ENCODE measurements around the gene SETBP1.

The SETBP1 gene

DNA sequence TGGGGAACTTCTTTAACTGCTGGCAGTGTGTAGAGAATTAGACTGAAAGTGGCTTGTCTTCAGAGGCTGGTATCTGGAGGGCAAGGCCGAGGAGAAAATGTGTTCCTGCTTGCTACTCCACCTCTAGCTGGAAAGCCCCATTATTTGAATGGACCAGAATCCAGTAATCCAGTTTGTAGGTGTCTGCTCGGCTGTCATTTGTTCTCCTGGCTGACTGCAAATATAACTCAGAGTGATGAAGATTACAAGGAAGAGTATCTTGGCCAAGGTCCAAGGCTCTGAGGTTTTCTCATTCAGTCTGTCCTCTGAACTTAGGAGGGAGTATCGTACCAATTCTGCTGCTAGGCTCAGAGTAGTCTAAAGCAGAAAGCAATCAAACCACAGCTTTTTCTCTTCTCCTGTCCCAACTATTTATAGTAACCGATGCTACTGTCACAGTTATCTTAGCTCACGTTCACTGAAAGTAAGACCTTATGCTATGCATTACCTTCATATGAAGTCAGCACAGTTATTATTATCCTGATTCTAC, 228.6 kb downstream of the SETBP1 start:
- DNase-seq (ENCODE audit: low read depth) = no peak

GRCh38 chr18:44911260-44911659, 230.6 kb downstream of the SETBP1 start:
- no peak for DNase-seq (ENCODE audit: low read depth)

DNA sequence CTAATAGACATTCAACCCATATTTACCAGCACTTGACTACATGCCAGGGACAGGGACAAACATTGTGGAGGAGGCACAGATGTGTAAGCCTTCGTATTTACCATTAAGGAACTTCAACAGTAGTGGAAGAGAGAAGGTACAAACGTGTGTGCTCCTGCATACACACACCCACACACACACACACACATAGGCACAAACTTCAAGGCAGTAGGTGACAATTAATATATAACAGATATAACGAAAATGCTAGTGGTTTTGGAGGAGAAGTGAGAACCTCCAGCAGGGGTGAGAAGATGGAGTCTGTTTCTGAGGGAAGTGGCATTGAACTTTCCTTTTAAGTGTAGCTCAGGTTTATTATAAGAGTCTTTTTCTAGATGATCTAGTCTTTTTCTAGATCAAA, 231.1 kb downstream of the SETBP1 start:
- no peak for DNase-seq (ENCODE audit: low read depth)

DNA sequence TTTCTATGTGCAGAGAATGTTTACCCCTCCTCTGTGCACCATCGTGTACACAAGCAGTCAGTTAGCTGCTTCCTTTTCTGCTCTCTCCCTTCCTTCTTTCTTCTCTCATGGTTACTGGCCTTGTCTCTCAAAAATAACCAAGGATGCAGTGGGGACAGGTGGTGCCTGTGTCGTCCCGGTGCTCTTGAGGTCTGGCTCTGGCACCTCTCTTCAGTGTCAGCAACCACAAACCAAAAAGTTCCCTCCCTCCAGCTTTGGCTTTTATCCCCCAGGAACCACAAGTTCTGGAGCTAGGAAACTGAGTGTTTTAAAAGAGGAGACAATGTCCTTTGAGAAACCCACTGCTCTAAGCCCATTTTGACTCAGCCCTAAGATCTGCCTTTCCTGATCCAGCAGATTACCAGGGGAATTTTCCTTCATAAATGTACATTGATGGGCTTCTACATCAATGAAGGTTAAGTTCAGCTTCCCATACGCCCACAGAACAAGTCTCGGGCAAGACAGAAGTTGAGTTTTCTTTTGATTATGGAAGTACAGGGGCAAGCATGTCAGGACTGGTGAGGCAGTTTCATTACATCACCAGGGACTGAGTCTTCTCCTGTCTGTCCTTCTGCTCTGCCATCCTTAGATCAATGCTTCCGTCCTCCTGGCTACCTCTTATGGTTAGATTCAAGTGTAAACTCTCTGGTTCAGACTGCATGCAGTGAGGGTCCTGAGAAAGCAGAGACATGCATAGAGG, 232.2 kb downstream of the SETBP1 start:
- DNase-seq (ENCODE audit: low read depth) = no peak

DNA sequence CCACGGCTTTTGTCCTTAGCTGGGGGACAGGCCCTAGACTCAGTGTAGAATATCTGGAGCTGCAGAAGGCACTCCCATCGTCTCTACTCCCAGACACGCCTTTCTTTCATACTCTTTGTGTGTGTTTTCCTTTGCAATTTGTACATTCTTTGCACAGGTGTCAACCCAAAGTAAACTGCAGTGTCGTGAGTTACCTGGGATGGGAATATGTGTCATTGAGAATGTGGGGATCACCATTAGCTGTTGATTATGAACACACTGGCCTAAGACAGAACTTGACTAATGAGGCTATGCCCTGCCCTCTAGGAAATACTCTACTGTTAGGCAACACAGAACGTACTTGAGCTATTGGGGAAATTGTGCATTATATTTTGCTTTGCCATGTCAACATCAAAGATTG, 233.3 kb downstream of the SETBP1 start:
- DNase-seq (ENCODE audit: low read depth) = no peak

DNA sequence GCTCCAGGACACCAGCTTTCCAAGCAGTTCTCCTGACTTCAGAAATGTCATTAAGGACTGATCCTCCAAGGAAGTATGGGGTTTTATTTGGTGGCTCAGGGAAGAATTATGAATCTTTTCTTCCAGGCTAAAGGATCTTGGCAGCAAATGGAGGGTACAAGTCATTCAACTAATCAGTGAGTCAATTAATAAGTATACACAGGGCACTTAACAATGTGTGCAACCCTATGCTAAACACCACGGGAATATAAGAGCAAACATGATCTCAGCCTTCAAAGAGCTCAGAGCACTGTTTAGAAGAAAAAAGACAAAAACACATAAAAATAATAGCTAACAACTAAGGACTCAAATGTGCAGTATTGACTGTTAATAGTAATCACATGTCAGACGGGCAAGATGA, 234.5 kb downstream of the SETBP1 start:
- no peak for DNase-seq (ENCODE audit: low read depth)

- no peak for DNase-seq (ENCODE audit: low read depth)
These were observed 235.0 kb downstream of the SETBP1 start for GRCh38 chr18:44915661-44916060.

DNA sequence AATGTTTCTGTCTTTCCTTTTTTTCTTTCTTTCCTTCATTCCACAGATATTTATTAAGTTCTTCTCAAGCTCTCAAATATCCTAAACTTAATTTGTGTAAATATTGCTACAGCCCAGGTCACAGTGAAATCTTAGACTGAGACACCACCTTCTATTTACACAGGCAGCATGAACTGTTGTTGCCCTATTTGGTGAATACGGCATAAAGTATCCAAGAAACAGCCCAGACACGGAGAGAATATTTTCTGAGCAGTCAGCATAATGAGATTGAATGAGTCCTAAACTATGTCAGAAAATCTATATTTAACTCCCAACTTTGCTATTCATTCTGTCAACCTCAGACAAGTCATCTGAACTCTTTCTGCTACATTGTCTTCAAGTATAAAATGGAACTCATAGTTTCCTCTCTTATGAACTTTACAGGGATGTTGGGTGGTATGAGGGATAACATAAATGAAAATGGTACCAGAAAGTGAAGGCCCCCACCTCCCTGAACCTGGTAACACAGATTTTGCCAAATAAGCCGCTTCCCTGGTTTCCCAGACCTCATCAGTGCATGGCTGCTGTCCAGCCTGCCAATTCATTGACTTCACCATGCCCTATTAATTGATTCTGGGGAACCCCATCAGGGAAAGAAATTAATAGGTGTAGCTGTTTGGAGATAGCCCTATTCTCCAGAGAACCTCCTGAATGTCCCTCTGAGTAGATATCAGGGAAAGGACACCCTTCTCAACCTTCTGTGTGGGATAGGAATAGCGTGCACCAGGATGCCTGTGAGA, 235.9 kb downstream of the SETBP1 start:
- no peak for DNase-seq (ENCODE audit: low read depth)

DNA sequence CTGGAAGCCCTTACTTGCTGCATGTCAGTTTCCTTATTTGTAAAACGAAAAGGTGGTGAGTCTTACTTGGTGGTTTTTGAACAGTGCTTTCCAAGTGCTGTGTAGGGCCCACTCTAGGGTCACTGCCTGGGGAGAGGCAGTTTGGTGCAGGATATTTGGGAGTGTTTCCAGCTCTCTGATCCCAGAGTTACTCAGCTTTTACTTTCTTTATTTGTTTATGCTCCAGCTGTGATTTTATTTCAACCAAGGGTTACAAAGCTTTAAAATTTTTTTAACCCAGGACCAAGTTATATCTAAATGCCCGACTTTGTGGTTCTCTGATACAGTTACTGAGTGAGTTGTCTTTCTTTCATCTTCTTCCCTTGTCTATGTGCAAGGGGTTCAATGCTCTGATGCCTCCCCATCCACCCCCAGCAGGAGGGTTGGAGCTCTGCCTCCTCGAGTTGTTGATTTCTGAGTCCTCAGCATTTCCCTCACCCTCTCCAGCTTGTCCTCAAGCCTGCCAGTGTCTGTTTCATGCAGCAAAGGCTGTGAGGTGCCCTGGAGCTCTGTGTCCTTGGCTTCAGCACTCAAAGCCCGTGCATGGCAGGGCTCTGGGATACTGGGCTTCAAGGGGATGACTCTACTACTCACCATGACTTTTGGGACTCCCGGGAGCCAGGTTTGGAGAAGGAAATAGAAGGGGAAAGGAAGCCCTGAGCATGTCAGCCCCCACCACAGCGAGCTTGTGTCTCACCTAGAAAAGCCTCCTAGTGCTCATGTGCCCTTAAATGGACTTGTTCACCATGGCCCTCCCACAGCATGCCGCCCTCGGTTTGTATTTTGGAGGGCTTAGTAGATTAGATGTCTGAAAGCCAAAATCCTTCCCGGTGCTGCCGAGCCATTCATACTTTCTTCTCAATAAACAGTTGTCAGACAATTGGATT, 236.8 kb downstream of the SETBP1 start:
- no peak for DNase-seq (ENCODE audit: low read depth)

- DNase-seq (ENCODE audit: low read depth) = no peak
These were observed 237.4 kb downstream of the SETBP1 start for GRCh38 chr18:44918142-44918476.

DNA sequence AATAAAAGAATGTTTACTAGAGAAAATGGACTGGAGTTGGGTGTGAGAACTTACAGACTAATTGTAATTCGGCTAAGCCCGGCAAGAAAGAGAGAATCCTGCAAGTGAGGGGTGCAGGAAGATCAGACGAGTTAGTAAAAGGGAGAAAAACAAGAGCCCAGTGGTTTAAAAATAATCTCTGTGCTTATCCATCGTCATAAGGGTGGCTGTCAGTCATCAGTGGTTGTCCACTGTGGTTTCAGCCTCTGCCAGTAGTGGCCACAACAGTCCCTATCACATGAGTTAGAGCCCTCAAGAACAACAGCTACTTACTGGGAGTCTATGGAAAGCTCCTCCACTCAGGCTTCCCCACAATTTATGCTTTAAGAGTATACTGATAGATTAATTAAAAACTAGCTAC, 239.8 kb downstream of the SETBP1 start:
- no peak for DNase-seq (ENCODE audit: low read depth)

DNA sequence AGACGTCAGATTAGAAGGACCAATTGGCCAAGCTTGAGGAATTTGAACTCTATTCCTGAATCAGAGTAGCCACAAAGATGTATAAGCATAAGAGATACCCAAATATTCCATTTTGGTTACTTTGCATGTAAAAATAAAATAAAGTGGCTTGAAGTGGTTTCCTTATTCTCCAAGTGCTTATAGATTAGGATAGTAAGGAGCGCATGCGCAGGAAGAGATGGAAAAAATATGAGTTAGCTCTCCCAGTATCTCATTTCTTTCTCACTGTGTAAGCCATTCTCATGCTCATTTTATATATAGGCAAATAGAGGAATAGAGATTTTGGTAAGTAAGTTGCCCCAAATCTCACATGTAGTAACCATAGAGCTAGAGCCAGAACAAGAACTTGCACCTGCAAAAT, 241.3 kb downstream of the SETBP1 start:
- DNase-seq (ENCODE audit: low read depth) = no peak

DNA sequence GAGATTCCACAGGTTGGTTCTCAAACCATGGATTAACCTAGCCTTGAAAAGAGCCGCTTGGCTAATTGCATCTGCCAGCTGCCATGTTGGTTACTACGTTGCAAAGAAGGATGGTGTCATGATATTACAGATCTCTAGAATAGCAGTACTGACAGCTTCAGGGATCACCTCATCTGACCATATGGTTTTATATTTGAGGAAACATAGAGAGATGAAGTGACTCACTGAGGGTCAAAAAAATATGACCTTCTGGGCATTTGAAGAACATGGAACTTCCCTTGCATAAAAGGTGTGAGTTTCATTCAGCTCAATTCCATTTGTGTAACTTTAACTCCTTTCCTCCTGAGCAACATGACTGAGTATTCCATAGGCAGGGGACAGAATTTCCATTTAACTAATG, 242.3 kb downstream of the SETBP1 start:
- DNase-seq (ENCODE audit: low read depth) = no peak

- DNase-seq (ENCODE audit: low read depth) = no peak
These were observed 244.3 kb downstream of the SETBP1 start for GRCh38 chr18:44924785-44925499.

DNA sequence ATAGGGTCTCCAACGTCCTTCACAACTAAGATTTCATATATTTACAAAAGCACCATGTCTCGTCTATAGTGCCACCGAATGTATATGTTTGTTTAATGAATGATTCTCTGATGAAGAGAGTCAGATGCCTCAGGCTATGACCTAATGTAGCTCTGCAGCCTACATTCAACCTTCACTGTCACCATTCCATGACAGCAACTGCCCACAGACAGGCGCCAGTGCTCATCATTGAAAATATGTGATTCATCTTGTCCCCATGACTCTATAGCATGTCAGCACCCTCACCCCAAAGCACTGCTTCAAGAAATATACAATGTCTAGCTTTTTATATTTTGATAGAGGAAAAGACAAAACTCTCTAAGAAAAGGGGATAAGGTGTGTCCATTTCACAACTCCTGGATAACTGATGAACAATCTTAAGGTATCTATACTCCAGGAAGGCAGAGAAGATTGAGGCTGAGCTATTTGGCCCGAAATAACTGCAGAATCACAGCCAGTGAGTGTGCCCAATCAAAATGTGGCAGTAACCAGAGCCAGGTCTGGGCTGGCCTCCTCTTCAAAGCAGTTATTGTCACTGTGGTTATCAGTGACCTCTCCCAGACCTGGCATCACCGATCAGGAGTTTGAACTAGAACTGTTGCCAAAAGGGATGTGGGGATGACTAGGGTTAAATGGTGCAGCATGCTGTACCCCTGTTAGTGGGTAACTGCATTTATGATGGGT, 246.6 kb downstream of the SETBP1 start:
- no peak for DNase-seq (ENCODE audit: low read depth)

DNA sequence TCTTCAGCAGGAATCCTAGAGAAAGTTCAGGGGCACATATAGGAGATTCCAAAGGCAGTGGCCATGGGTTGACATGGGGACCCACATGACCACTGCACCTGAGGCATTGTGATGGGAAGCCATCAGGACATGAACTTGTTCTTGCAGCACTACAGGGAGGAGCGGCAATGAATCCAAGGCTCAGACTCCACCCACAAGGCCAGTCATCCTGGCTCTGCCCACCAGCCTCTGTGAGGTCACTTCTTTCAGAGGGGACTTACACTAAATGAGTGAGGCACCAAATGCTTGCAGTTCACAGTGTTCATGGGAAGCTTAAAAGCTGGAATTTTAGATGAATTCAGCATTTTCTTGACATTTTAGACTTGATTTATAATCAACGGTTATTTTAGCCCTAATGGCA, 254.2 kb downstream of the SETBP1 start:
- no peak for DNase-seq (ENCODE audit: low read depth)

DNA sequence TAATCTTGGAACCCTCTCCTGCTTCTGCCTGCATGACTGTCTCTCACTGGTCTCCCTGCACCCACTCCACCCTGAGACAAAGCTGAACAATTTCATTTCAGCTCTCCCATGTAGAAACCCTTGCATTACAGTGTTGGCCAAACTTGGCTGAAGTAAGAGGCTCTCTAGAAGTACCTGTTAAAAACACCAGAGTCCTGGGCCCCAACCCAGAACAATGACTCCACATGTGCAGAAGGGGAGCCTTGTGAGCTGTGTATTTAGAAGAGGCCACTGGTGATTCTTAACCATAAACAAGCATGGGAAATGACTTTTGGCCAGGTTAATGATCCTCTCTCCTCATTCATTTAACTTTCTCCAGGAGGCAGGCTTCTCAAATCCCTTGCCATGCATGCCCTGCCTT, 254.8 kb downstream of the SETBP1 start:
- no peak for DNase-seq (ENCODE audit: low read depth)

DNA sequence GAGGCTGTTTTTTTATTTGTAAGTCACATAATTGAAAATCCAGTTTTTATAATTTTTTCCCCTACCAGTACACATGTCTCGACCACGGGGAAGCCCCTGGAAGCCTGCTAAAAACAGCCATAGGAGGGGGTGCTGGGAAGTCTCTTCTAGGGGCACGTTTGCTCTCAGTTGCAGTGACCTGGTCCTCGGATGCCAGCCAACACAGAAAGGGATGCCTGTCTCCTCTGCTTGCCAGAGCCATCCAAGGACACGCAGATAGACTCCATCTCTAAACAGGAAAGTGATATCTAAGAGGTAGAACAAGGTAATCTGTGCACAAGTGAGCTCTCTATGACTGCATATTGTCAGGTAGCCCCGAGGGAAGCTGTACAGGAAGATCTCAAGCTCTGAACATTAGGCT, 255.8 kb downstream of the SETBP1 start:
- no peak for DNase-seq (ENCODE audit: low read depth)

DNA sequence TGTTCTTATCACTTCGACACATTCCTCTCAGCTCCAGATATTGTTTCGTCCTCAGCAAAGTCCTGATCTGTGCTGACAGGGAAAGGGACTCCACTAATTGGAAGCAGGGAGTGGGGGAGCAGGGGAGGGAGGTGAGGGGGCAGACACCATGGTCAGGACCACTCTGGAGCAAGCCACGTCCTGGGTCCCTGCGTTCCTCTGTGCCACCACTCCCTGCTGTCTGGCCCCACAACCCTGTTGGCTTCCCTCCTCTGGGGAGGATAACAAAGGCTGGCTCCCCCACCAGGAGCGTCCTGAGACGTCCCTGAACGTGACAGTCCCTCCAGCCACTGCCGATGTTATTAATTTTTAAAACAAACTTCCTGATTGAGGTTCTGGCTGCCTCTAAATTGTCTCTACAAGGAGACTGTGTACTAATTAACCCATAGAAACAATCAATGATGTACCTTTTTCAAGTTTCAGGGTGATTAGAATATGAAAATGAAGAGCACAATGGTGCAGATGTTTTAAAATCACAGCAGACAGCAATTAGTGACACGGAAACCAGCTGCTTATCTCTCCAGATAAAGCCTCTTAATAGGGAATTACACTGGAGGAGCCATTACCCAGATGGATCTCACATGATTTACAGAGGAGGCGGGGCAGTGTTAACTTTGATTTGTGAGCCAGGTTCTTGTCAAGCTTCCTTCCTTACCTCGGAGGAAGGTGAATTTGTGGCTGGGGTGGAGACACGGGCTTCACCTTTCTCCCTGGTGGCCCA, 257.5 kb downstream of the SETBP1 start:
- DNase-seq (ENCODE audit: low read depth) = no peak

Data from activated gamma-delta T cell treated with anti-CD3 and anti-CD28 coated beads, Interleukin-2, amount 50 U/mL, for 16 hours (primary cell).